Nephron (organoid): ENCODE measurements around the gene ACTL7B.

Experiments used
- H3K27ac Mint-ChIP-seq, 3 experiments: 2 replicates each; pipeline ENCODE4 v1.8.0; 2020; ENCODE audit warnings: mixed read lengths in 3 of 3, mild to moderate bottlenecking in 2 of 3, moderate library complexity in 1 of 3
- H3K27me3 Mint-ChIP-seq: 2 replicates; pipeline ENCODE4 v1.8.0; 2021; ENCODE audit warnings: low read depth, mild to moderate bottlenecking, moderate library complexity, mixed read lengths
- H3K36me3 Mint-ChIP-seq: 2 replicates; pipeline ENCODE4 v1.8.0; 2020; ENCODE audit warnings: low read depth, mixed read lengths
- H3K4me1 Mint-ChIP-seq: 2 replicates; pipeline ENCODE4 v1.8.0; 2020; ENCODE audit warnings: mixed read lengths
- H3K4me3 Mint-ChIP-seq, 3 experiments: 2 replicates each; pipeline ENCODE4 v1.8.0; 2020; ENCODE audit warnings: mild to moderate bottlenecking in 3 of 3, mixed read lengths in 3 of 3, moderate library complexity in 2 of 3
- H3K9me3 Mint-ChIP-seq: 2 replicates; pipeline ENCODE4 v1.8.0; 2020; ENCODE audit warnings: mixed read lengths
- TF ChIP-seq, protein P1 (sequence below), 3 experiments: fragments of 200-600 bp; sonication (generic); IDR thresholded peaks; one replicate each; pipeline ENCODE4 v1.5.0; 2021; ENCODE audit warnings: antibody characterized with exemption in 3 of 3; ENCODE audit not compliant: unreplicated experiment in 3 of 3

ACTL7B gene

DNA sequence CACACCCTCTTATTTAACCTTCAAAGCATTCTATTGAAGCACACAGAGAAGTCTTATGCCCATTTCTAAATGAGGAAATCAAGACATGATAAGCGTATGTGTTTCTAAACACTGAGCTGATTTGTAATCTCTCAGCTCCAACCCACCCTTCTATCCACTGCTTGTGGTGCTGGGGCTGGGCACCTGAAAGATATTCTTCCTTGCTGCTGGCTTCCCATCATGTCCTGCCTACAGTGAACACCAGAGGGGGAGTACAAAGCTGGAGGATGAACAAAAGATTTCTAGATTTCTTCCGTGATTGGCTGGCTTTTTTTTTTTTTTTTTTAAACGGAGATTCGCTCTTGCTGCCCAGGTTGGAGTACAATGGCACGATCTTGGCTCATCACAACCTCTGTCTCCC, 20.6 kb upstream of the ACTL7B start:
- Mint-ChIP-seq H3K27me3 (no peaks in the 10 kb centered on the region), H3K27ac (no peak overlapping the region), H3K36me3 (peaks cover 87% of the 10 kb centered on the region), H3K4me3 (no peak overlapping the region), H3K4me1 (no peaks in the 10 kb centered on the region), H3K9me3 (peaks cover 6% of the 10 kb centered on the region)
- TF ChIP-seq, protein P1, sequence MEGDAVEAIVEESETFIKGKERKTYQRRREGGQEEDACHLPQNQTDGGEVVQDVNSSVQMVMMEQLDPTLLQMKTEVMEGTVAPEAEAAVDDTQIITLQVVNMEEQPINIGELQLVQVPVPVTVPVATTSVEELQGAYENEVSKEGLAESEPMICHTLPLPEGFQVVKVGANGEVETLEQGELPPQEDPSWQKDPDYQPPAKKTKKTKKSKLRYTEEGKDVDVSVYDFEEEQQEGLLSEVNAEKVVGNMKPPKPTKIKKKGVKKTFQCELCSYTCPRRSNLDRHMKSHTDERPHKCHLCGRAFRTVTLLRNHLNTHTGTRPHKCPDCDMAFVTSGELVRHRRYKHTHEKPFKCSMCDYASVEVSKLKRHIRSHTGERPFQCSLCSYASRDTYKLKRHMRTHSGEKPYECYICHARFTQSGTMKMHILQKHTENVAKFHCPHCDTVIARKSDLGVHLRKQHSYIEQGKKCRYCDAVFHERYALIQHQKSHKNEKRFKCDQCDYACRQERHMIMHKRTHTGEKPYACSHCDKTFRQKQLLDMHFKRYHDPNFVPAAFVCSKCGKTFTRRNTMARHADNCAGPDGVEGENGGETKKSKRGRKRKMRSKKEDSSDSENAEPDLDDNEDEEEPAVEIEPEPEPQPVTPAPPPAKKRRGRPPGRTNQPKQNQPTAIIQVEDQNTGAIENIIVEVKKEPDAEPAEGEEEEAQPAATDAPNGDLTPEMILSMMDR (IDR thresholded peaks at IDR 0.05; ENCODE audit: unreplicated experiment in 3 of 3) = no peak

DNA sequence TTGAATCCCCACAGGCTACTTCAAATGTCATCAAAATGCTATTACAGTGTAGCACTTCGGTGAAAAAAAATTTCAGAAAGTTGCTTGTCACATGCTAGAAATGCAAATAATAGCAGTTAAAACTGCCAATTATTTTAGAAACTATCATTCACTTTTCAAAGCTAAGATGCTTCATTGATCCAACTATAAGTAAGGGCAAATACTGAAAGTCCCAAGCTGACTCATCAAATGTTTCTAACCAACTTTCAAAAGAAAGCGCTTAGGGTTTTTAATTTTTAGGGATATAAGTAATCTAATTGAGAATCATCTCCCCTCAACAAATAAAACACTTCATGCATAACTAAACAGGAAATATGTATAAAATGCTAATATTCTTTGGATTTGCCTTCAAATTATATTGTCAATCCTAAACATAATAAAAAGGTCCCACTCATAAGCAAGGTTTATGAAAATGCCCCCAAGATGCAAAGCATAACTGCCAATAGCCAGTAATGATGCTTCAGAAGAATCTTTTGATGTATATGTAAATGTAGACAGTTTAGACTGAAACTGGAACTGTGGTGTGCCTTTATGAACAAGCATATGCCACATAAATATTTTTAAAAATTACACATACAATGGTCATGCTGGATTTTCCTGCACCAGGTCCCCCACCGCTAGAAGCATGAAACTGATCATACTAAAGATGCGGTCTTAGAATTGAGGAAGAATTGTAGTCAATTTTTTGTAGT, 18.4 kb upstream of the ACTL7B start:
- peaks cover 90% of the 10 kb centered on the region for H3K36me3 Mint-ChIP-seq
- TF ChIP-seq, protein P1 (IDR thresholded peaks at IDR 0.05; ENCODE audit: unreplicated experiment in 3 of 3) = no peak
- no peaks in the 10 kb centered on the region for H3K27me3 Mint-ChIP-seq
- H3K4me3 Mint-ChIP-seq = no peak overlapping the region
- no peak overlapping the region for H3K27ac Mint-ChIP-seq
- H3K4me1 Mint-ChIP-seq = no peaks in the 10 kb centered on the region
- peaks cover 6% of the 10 kb centered on the region for H3K9me3 Mint-ChIP-seq

DNA sequence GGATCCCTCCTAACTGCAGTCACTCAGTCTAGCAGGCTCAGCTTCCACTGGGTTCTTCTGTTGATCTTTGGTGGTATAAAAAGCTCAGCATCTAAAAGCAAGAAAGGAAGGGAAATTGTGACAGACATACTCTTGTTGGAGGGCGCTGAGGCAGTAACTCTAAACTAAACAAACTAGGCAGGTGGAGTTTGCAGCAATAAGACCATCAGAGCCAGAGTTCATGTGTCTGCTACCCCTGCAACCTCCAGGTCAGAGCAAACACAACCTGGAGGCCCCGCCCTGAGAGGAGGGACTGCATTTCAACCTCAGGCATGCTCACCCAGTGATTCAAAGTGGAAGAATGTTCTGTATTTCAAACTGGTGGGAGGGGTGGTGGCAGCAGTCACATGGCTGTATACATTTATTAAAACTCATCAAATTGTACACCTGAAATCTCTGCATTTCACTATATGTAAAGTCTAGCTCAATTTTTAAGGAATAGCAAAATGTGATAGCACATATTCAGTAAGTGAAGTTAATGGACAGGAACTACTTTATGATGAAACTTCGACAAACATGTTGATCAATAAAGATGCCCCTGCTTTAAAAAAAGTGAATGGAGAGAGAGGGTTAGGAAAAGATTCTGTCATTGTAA, 13.4 kb upstream of the ACTL7B start:
- Mint-ChIP-seq H3K4me1 (peaks cover 9% of the 10 kb centered on the region), H3K4me3 (no peak overlapping the region), H3K27me3 (no peaks in the 10 kb centered on the region), H3K27ac (no peak overlapping the region), H3K36me3 (peaks cover 68% of the 10 kb centered on the region), H3K9me3 (peaks cover 6% of the 10 kb centered on the region)
- TF ChIP-seq, protein P1 (IDR thresholded peaks at IDR 0.05; ENCODE audit: unreplicated experiment in 3 of 3) = no peak

DNA sequence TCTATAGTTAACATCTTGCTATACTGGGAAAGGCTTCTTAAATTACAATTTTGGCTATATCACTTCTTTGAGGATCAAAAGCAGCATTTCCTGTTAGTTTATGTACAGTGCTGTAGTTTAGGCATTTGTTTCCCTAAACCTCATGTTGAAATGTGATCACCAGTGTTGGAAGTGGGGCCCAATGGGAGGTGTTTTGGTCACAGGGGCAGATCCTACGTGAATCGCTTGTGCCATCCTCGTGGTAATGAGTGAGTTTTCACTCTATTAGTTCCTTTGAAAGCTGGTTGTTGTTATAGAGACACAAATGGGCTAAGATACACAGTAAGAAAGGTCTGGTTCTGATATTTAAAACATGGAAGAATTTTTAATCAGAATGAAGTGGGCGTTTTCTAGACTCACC, 12.0 kb upstream of the ACTL7B start:
- Mint-ChIP-seq H3K36me3 (peaks cover 55% of the 10 kb centered on the region), H3K27ac (no peak overlapping the region), H3K4me1 (peaks cover 9% of the 10 kb centered on the region), H3K27me3 (no peaks in the 10 kb centered on the region), H3K9me3 (peaks cover 6% of the 10 kb centered on the region), H3K4me3 (no peak overlapping the region)
- TF ChIP-seq, protein P1 (IDR thresholded peaks at IDR 0.05; ENCODE audit: unreplicated experiment in 3 of 3) = no peak

DNA sequence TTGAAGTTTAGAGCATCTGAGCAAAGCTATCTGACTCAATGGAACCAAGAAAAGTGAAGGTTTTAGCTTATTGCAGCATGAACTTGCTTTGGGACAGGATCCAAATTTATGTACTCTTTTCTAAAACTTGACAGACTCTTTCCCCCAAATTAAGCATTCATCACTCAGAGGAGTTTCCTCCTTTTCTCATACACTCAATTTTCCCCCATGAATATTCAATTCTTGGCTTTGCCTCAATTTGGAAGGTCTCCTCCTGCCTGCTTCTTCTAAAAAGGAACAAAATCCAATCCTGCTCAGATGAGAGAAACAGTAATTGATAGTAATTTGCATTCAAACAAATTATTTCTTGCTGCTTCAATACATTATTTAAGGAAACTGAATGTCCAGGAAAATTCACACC, 11.3 kb upstream of the ACTL7B start:
- TF ChIP-seq, protein P1 (IDR thresholded peaks at IDR 0.05; ENCODE audit: unreplicated experiment in 3 of 3) = no peak
- Mint-ChIP-seq H3K9me3 (peaks cover 6% of the 10 kb centered on the region), H3K36me3 (peaks cover 52% of the 10 kb centered on the region), H3K27me3 (no peaks in the 10 kb centered on the region), H3K27ac (no peak overlapping the region), H3K4me3 (no peak overlapping the region), H3K4me1 (peaks cover 9% of the 10 kb centered on the region)

DNA sequence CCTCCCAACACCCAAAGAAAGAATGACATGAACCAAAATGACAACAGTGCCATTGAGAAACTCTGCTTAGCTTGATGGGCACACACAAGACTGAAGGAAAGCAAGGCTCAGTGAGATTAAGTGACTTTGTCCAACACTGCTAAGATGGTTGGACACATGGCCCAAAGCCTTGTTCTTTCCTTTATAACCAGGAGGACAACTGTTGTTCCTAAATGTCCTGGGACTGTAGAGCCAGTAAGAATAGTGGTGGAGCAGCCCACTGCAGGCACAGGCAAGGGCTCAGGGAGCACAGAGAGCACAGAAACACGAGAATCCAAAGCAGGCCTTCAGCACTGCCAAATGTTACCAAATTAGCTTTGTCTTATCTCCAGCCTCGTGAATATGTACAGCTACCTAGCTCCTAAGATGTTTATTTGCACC, 10.2 kb upstream of the ACTL7B start:
- TF ChIP-seq, protein P1 (IDR thresholded peaks at IDR 0.05; ENCODE audit: unreplicated experiment in 3 of 3) = no peak
- Mint-ChIP-seq H3K4me1 (peaks cover 9% of the 10 kb centered on the region), H3K36me3 (peaks cover 41% of the 10 kb centered on the region), H3K4me3 (no peak overlapping the region), H3K9me3 (no peaks in the 10 kb centered on the region), H3K27ac (no peak overlapping the region), H3K27me3 (no peaks in the 10 kb centered on the region)
